ENCODE results near the gene SMAD3.

Gene SMAD3

DNA sequence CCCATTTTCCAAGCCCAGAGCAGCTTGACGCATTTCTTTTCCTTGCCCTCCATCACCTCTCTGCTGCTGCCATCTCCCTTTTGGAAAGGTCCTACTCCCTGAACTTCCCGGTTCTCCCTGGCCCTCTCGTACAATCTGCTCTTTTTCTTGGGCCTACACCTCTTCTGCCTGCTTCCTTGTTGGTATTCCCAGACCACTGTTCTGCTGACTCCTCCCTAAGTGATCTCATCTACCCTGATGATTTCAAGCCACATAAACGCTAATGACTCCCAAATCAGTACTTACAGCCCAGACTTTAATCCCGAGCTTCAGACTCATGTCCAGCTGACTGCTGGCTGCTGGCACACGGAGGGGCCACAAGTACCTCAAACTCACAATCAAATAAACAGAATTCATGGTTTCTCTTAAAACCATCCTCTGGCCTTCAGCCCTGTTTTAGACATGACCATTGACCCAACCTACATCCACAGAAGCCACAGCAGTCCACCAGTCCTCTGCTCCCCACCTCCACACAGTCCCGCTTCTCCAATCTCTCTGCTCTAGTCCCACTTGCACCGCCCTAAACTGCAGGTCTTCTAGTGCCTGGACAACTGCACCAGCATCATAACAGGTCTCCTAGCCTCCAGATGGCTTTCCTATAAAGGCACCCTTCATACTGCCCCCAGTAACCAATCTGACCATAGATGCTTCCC is 131.4 kb downstream of the SMAD3 start:
- peak; percentile 77 for DNase-seq (ENCODE audit: low read depth)

GRCh38 chr15:67197364-67197695 is 131.9 kb downstream of the SMAD3 start:
- no peak for DNase-seq (ENCODE audit: low read depth)

DNA sequence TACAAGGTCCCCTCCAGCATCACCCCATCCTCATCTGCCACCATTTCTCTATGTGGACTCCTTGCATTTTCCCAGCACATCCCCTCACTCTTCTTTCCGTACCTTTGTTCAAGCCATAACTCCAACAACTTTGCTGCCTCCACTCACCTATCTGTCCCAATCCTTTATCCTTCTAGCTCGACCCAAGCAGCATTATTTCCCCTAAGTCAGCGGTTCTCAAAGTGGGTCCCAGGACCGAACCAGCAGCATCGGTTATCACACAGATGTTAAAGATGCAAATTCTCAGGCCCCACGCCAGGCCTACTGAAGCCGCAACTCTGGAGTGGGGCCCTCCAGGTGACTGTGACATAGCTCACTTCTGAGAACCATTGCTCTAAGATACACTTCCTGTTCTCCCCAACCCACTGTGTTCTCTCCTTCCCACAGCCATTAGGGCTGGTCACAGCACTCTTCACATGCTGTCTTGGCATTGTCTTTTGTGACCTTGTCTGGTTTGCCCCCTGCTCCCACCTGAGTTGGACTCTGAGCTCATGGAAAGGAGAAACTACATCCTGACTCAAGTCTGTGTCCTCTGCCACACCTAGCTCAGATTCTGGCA is 132.9 kb downstream of the SMAD3 start:
- DNase-seq (ENCODE audit: low read depth): no peak

DNA sequence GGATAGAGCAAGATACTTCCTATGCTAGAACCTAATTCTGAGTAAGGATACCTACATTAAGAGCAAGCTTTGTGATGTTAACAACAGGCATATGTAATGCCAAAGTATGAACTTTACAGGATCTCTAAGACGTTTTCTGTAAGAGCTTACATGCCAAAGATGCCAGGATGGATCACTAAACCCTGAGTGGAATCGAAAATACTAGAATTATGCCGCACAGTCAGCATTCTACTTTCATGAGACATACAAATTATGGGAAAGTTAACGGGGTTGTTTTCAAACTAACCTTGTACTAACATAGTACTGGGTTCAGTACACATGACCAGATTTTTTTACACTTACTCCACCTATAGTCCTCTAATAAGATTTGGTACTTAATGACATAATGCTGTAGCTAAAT is 134.0 kb downstream of the SMAD3 start:
- no peak for DNase-seq (ENCODE audit: low read depth)

DNA sequence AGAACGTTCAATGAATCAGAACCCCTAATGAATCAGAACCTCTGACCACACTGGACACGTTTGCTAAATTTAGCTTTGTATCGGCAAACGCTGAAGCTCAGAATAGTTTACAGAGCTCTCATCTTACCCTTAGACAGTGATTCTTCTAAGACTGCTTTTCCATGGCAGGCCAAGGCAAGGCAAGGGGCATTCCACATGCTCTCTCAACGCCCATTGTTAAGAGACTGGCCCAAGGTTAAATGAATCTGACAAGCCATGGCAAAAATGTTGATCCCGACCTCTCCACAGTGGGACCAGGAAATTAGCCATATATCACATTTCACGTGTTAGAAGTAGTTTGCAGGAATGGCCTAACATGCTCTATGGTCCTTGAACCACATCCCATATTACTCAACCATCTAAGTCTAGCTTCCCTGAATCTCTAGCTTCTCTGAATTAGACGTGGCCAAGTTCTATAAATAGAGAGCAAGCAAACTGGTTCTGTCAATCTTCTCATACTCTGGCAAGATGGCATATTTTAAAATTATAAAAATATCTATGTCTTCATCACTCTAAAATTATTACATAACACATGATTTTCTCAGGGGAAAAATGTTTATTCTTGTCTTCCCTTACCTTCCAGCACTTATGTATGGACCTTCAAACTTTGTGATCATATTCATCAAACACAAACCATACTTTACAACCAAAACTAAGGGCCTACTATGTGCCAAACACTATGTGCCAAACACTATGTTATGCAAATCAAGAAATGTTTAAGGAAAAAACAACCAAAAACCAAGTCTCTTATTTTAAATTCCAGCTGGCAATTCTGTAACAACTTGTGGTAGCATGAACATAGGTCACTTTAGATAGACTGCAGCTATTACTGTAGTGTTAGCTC is 134.7 kb downstream of the SMAD3 start:
- no peak for DNase-seq (ENCODE audit: low read depth)

DNA sequence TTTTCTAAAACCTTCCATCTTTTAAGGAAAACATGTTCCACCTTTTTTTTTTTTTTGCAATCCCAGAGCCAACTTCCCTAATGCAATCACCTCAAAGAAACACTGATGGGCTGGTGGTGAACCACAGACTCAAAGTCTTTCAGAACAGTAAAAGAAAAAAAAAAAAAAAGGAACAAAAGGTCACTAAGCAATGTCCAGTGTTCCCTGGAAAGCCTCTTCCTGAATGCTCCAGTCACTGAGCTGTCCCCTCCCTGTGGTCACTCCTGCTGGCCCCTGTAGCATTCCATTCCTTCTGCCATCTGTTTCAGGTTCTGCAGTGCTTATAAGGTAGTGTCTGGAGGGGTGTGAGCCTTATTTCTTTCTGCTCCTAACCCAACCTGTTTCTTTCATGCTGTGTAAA is 135.7 kb downstream of the SMAD3 start:
- DNase-seq (ENCODE audit: low read depth): no peak

DNA sequence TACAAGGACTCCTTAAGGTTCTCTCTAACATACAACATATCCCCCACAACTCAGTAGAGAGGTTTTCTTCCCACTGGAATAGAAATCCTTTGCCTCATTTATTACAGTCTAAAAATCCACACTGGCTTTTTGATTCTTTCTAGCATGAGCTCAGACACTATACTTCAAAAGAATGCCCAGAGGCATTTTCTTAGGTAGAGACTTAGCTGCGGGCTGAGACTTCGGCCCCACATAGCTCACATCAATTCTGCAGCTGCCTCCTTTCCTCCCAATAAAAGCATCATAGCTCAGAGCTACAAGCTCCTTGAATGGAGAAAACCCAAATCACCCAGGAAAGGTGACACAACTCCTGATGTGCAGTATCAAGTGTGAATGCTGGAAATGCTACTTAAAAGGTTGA is 136.7 kb downstream of the SMAD3 start:
- no peak for DNase-seq (ENCODE audit: low read depth)

GRCh38 chr15:67202991-67203390 is 137.6 kb downstream of the SMAD3 start:
- no peak for DNase-seq (ENCODE audit: low read depth)

GRCh38 chr15:67207555-67208207 is 142.3 kb downstream of the SMAD3 start:
- no peak for DNase-seq (ENCODE audit: low read depth)

GRCh38 chr15:67208396-67208795 is 143.0 kb downstream of the SMAD3 start:
- DNase-seq (ENCODE audit: low read depth): no peak

DNA sequence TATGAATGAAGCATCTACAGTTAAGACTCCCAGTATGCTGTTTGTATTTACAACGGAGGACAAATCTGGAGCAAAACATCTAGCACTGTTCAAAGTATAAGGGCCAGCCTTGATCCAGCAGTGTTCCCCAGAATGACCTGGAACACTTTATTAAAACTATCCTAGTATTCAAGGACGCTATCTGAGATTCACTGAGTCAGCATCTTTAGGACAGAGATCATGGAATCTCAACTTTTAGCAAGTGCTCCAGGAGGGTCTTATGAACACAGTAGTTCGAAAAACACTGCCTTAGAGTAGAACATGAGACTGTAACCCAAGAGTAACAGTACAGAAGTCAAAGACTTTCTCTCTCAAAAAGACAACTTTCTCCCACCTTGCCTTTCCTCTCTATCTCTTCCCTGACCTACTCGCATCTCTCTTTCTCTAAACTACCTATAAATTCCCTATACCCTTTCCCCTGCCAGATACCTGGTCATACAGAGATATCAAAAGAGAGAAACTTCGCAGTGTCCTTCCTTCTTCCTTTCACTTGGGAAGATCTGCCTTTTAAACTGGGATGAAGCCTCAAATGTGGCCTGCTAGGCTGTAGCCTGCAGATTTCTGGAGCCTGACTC is 145.3 kb downstream of the SMAD3 start:
- no peak for DNase-seq (ENCODE audit: low read depth)

DNA sequence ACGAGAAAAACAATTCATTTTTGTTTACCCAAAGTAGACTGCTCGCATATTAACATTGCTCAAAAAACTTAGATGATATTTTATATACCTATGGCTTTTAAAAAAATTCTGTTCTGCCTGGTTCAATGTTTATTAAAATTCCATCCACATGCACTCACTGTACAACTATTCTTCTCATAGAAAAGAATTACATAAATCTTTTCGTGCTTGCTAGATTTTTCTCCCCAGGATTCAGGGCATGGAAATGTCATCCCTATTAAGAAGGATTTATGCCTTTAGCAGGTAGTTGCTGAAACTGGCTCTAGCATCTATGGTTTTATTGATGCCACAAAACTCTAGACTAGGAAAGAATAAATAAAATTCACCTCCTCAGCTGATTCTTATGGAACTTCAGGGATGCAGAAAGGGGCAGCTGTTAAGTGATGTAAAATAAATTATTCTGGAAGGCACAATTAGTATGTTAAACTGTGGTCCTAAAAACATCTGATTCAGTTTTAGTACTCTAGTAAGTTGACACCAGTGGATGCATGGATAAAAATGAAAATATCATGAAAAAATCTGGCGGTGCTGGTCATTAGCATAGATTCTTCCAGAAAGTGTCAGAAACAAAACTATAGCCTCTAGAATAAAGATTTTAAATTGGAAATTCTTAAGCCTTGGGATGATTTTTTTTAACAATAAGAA is 147.4 kb downstream of the SMAD3 start:
- no peak for DNase-seq (ENCODE audit: low read depth)

- DNase-seq (ENCODE audit: low read depth): no peak
Observed at GRCh38 chr15:67215102-67215501, 149.7 kb downstream of the SMAD3 start.

- no peak for DNase-seq (ENCODE audit: low read depth)
Observed at GRCh38 chr15:67216859-67217258, 151.5 kb downstream of the SMAD3 start.

GRCh38 chr15:67218428-67218827 is 153.0 kb downstream of the SMAD3 start:
- DNase-seq (ENCODE audit: low read depth): no peak

DNA sequence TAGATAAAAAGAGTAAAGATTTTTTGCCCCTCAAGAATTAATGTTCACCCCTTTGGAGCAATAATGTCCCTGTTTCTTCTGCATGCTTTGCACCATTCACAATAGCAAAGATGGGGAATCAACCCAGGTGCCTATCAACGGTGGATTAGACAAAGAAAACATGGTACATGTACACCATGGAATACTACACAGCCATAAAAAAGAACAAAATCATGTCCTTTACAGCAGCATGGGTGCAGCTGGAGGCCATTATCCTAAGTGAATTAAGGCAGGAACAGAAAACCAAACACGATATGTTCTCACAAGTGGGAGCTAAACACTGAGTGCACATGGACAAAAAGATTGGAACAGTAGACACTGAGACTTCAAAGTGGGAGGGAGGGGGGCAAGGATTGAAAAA is 153.9 kb downstream of the SMAD3 start:
- DNase-seq (ENCODE audit: low read depth): no peak

- no peak for DNase-seq (ENCODE audit: low read depth)
Observed at GRCh38 chr15:67224889-67225288, 159.5 kb downstream of the SMAD3 start.

DNA sequence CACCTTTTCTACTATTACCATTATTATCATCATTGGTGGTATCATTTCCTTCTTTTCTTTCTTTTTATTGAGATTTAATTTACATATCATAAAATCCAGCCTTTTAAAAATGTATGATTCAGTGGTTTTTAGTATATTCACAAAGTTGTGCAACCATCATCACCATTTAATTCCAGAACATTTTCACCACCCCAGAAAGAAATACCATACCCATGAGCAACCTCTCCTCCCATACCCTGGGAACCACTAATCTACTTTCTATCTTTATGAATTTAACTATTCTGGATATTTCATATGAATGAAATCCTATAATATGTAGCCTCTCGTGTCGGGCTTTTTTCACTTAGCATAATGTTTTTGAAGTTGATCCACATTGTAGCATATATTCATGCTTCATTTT is 159.9 kb downstream of the SMAD3 start:
- peak; percentile 51 for DNase-seq (ENCODE audit: low read depth)

DNA sequence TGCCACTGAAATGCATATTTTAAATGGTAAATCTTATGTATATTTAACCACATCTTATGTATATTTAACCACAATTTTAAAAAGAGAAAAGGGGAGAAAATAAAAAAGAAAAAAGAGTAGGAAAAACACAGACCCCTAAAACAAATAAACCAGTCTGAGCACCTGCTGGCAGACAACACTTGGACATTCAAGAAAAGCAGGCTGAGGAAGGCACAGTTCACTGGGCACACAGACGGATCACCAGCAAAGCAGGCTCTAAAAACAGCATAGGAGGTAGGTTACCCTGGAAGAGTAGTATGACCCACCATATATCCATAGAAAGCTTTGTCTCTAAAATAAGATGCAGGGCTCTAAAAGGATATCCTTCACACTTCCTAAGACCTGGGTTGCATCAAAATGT is 162.0 kb downstream of the SMAD3 start:
- DNase-seq (ENCODE audit: low read depth): no peak

DNA sequence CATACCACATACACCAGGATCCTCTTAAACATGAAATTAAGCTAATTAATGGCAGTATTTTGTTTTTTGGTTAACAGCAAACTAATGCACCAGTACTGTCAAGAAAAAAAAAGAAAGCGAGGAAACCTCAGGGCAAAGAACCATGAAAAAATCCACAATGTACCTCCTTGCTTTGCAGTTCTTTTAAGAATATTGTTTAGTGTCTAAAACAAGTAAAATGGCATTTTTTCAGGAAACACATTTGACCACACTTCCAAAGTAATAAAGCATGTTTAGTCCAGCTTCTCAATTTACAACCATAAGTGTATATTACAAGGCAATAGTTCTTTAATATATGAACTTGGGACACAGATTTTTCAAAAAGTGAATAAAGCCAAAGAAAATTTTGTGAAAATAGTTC is 162.4 kb downstream of the SMAD3 start:
- no peak for DNase-seq (ENCODE audit: low read depth)

DNA sequence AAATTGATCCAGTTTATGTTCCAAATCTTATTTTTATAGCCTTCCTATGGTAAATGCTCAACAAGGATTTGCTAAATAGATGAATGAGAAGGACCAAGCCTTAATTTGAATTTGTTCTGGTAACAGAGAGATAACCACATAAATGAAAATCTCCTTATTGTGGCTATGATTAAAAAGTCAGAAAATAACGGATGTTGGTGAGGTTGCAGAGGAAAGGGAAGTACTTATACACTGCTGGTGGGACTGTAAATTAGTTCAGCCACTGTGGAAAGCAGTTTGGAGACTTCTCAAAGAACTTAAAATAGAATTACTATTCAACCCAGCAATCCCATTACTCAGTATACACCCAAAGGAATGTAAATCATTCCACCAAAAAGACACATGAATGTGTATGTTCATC is 162.9 kb downstream of the SMAD3 start:
- DNase-seq (ENCODE audit: low read depth): no peak

GRCh38 chr15:67230504-67230903 is 165.1 kb downstream of the SMAD3 start:
- DNase-seq (ENCODE audit: low read depth): no peak

All from GM04503 (cell line).